ENCODE results near the gene PLS3.

GRCh38 chrX:115598556-115598955 is 37.6 kb downstream of the PLS3 start:
- TF ChIP-seq, protein P1, sequence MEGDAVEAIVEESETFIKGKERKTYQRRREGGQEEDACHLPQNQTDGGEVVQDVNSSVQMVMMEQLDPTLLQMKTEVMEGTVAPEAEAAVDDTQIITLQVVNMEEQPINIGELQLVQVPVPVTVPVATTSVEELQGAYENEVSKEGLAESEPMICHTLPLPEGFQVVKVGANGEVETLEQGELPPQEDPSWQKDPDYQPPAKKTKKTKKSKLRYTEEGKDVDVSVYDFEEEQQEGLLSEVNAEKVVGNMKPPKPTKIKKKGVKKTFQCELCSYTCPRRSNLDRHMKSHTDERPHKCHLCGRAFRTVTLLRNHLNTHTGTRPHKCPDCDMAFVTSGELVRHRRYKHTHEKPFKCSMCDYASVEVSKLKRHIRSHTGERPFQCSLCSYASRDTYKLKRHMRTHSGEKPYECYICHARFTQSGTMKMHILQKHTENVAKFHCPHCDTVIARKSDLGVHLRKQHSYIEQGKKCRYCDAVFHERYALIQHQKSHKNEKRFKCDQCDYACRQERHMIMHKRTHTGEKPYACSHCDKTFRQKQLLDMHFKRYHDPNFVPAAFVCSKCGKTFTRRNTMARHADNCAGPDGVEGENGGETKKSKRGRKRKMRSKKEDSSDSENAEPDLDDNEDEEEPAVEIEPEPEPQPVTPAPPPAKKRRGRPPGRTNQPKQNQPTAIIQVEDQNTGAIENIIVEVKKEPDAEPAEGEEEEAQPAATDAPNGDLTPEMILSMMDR (IDR thresholded peaks at IDR 0.05), result no peak
- TF ChIP-seq EP300 (IDR thresholded peaks at IDR 0.05), result no peak
